HepG2 (cell line): ENCODE data around the gene ANXA2.

ENCODE experiments used
- ADNP ChIP-seq: sonication (generic); formaldehyde crosslinking; IDR thresholded peaks from 2 replicates; pipeline ENCODE4 v1.4.0; 2020; ENCODE audit warnings: missing genetic modification reagents
- EEA1 ChIP-seq: sonication (generic); formaldehyde crosslinking; IDR thresholded peaks from 2 replicates; pipeline ENCODE4 v1.5.1; 2020; ENCODE audit warnings: mild to moderate bottlenecking, missing genetic modification reagents, borderline replicate concordance
- EP300 ChIP-seq, 3 experiments: sonication (generic) in 1 of 3; formaldehyde crosslinking in 1 of 3; IDR thresholded peaks; 2 replicates each; pipeline versions ENCODE4 v1.5.1 to v1.6.1; 2011 to 2020; ENCODE audit warnings: low read depth in 2 of 3, low read length in 2 of 3, borderline replicate concordance in 1 of 3, improper control_type of control experiment in 1 of 3, mild to moderate bottlenecking in 1 of 3, missing genetic modification reagents in 1 of 3, moderate library complexity in 1 of 3
- HCFC1 ChIP-seq: fragments of 150-350 bp; IDR thresholded peaks from 2 replicates; pipeline ENCODE4 v1.6.1; 2014; ENCODE audit warnings: low read depth, low read length
- NR1H2 ChIP-seq: sonication (generic); formaldehyde crosslinking; IDR thresholded peaks from 2 replicates; pipeline ENCODE4 v1.8.1; 2022; ENCODE audit warnings: low read depth, missing genetic modification reagents, borderline replicate concordance
- POLR2A ChIP-seq, 2 experiments: IDR thresholded peaks; 2 replicates each; pipeline ENCODE4 v1.6.1; 2011; ENCODE audit warnings: low read depth in 2 of 2, low read length in 2 of 2, mild to moderate bottlenecking in 1 of 2, moderate library complexity in 1 of 2; ENCODE audit not compliant: insufficient read depth in 1 of 2
- POLR2AphosphoS5 ChIP-seq: IDR thresholded peaks from 2 replicates; pipeline ENCODE4 v1.6.1; 2012; ENCODE audit warnings: low read depth, low read length
- ZBTB1 ChIP-seq: sonication (generic); formaldehyde crosslinking; IDR thresholded peaks from 2 replicates; pipeline ENCODE4 v1.4.0; 2020; ENCODE audit warnings: missing genetic modification reagents, borderline replicate concordance
- ZNF335 ChIP-seq: sonication (generic); formaldehyde crosslinking; IDR thresholded peaks from 2 replicates; pipeline ENCODE4 v1.4.0; 2020; ENCODE audit warnings: missing genetic modification reagents
- ZNF510 ChIP-seq: sonication (generic); formaldehyde crosslinking; IDR thresholded peaks from 2 replicates; pipeline ENCODE4 v1.4.0; 2020; ENCODE audit warnings: low read depth, mild to moderate bottlenecking, missing genetic modification reagents
- ZNF589 ChIP-seq: sonication (generic); formaldehyde crosslinking; conservative IDR thresholded peaks from 2 replicates; pipeline ENCODE4 v1.8.0; 2022; ENCODE audit warnings: mild to moderate bottlenecking, moderate library complexity, missing genetic modification reagents
- TF ChIP-seq, protein P1 (sequence below): IDR thresholded peaks from 2 replicates; pipeline ENCODE4 v1.6.1; 2012; ENCODE audit warnings: inconsistent platforms
- TF ChIP-seq, protein P2 (sequence below): sonication (generic); formaldehyde crosslinking; IDR thresholded peaks from 2 replicates; pipeline ENCODE4 v1.5.0; 2020; ENCODE audit warnings: mild to moderate bottlenecking, missing genetic modification reagents, moderate library complexity
- TF ChIP-seq, protein P3 (sequence below): IDR thresholded peaks from 2 replicates; pipeline ENCODE4 v1.6.1; 2016; ENCODE audit warnings: missing biosample characterization, missing genetic modification reagents, low read depth

GRCh38 chr15:60417112-60417511 lies 19.3 kb upstream of the ANXA2 start:
- TF ChIP-seq POLR2AphosphoS5 (no peak), ZBTB1 (no peak), EP300 (IDR thresholded peaks at IDR 0.05; ENCODE audit: low read depth in 2 of 2, low read length in 2 of 2) (no peak), EP300 (CRISPR knock-in tag; IDR thresholded peaks at IDR 0.05; ENCODE audit: borderline replicate concordance) (no peak), ADNP (CRISPR knock-in tag) (no peak), EEA1 (CRISPR knock-in tag) (no peak), HCFC1 (no peak), ZNF589 (CRISPR knock-in tag) (no peak), ZNF335 (no peak), POLR2A (IDR thresholded peaks at IDR 0.05; ENCODE audit: insufficient read depth in 1 of 2, low read depth in 2 of 2, low read length in 2 of 2) (no peak), NR1H2 (CRISPR knock-in tag) (no peak), ZNF510 (CRISPR knock-in tag) (no peak)
- TF ChIP-seq, protein P1, sequence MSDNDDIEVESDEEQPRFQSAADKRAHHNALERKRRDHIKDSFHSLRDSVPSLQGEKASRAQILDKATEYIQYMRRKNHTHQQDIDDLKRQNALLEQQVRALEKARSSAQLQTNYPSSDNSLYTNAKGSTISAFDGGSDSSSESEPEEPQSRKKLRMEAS, result no peak
- TF ChIP-seq, protein P2, sequence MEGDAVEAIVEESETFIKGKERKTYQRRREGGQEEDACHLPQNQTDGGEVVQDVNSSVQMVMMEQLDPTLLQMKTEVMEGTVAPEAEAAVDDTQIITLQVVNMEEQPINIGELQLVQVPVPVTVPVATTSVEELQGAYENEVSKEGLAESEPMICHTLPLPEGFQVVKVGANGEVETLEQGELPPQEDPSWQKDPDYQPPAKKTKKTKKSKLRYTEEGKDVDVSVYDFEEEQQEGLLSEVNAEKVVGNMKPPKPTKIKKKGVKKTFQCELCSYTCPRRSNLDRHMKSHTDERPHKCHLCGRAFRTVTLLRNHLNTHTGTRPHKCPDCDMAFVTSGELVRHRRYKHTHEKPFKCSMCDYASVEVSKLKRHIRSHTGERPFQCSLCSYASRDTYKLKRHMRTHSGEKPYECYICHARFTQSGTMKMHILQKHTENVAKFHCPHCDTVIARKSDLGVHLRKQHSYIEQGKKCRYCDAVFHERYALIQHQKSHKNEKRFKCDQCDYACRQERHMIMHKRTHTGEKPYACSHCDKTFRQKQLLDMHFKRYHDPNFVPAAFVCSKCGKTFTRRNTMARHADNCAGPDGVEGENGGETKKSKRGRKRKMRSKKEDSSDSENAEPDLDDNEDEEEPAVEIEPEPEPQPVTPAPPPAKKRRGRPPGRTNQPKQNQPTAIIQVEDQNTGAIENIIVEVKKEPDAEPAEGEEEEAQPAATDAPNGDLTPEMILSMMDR, result no peak
- TF ChIP-seq, protein P3, sequence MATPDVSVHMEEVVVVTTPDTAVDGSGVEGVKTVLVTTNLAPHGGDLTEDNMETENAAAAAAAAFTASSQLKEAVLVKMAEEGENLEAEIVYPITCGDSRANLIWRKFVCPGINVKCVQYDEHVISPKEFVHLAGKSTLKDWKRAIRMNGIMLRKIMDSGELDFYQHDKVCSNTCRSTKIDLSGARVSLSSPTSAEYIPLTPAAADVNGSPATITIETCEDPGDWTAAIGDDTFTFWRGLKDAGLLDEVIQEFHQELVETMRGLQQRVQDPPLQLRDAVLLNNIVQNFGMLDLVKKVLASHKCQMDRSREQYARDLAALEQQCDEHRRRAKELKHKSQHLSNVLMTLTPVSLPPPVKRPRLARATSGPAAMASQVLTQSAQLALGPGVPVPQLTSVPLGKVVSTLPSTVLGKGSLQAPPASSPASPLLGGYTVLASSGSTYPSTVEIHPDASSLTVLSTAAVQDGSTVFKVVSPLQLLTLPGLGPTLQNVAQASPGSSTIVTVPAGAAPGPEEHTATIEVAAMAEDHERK (CRISPR knock-in tag), result no peak
